H7 (cell line): ENCODE measurements around the gene UFD1. TPM values are rescaled to one million over a fixed set of nuclear protein-coding genes. Genes with fewer than 3 reads are reported as not detected.

Experiments used
- DNase-seq: peaks from one replicate; pipeline ENCODE4 v3.0.0; 2012
- H3K27me3 ChIP-seq: 2 replicates; pipeline ENCODE4 v1.6.0; 2011; ENCODE audit warnings: mild to moderate bottlenecking, low read length; ENCODE audit not compliant: control insufficient read depth, insufficient read depth
- H3K36me3 ChIP-seq: replicated peaks from 2 replicates; pipeline ENCODE4 v1.5.1; 2011; ENCODE audit warnings: low read length; ENCODE audit not compliant: control insufficient read depth, insufficient read depth
- H3K4me3 ChIP-seq: 2 replicates; pipeline ENCODE4 v1.5.1; 2011; ENCODE audit warnings: low read depth, mild to moderate bottlenecking, control low read depth, low read length, moderate library complexity; ENCODE audit not compliant: insufficient read depth
- total RNA-seq: library from RNA; depleted of rRNA; stranded (reverse); fragments of >200 nt; shearing (Covaris generic); gene quantifications from 2 replicates; pipeline ENCODE4 v1.2.3, GENCODE V29; 2014

UFD1 gene
- total RNA-seq, 1 experiment from 2014 or later = 61.3 TPM

DNA sequence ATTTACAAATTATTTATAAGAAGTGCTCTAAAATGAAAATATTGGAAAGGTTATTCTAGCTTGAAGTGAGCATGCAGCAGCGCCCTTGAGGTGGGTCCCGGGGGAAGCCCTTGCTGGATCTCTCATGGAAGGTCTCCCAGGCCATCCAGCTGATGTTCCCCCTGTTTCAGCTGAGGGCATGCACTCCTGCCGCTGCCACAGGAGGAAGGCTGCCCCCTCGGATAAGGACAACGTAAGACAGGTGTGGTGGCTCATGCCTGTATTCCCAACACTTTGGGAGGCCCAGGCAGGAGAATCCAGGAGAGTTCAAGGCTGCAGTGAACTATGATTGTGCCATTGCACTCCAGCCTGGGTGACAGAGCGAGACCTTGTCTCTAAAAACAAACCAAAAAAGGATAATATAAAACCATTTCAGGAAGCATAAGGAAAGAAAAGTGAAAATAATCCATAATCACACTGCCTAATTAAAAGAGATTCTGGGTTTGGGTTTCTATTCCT lies 15.7 kb upstream of the UFD1 start:
- no peaks in the 10 kb centered on the region for H3K27me3 ChIP-seq
- H3K36me3 ChIP-seq = peaks cover 21% of the 10 kb centered on the region
- H3K4me3 ChIP-seq = no peak overlapping the region
- DNase-seq = no peak

- no peak overlapping the region for H3K4me3 ChIP-seq
- no peaks in the 10 kb centered on the region for H3K27me3 ChIP-seq
- no peak for DNase-seq
- H3K36me3 ChIP-seq = peaks cover 20% of the 10 kb centered on the region
Measured at GRCh38 chr22:19494001-19494560, 15.1 kb upstream of the UFD1 start.

DNA sequence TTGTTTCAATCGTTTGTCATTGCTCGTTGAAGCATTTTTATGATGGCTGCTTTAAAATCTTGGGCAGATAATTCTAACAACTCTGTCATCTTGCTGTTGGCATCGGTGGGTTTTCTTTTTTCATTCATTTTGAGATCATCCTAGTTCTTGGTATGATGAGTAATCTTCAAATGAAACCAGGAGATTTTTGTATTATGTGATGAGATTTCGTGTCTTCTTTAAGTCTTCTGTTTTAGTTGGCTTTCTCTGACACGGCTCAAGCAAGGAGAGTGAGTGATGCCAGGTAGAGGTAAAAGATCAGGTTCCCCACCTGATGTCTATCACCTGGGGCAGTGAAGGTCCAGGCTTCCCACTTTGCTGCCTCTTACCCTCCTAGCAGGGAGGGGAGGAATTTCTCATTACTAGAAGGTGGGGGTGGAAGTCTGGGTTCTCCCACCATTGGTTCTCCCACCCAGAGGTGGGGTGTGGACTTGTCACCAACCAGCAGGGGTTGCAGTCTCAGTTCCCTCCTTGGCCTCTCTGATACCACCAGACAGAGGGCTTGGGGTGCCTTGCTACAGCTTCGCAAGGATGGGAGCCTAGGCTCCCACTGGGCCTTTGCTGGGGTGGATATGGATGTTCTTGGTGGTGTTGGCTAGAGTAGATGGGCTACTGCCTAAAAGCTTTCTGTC lies 13.6 kb upstream of the UFD1 start:
- no peaks in the 10 kb centered on the region for H3K27me3 ChIP-seq
- no peak for DNase-seq
- H3K4me3 ChIP-seq = no peak overlapping the region
- H3K36me3 ChIP-seq = peaks cover 13% of the 10 kb centered on the region

- no peak for DNase-seq
- Histone ChIP-seq H3K4me3 (no peak overlapping the region), H3K36me3 (peaks cover 7% of the 10 kb centered on the region), H3K27me3 (no peaks in the 10 kb centered on the region)
Measured at GRCh38 chr22:19490628-19491230, 11.7 kb upstream of the UFD1 start.

- DNase-seq = no peak
- Histone ChIP-seq H3K36me3 (peaks cover 10% of the 10 kb centered on the region), H3K4me3 (no peak overlapping the region), H3K27me3 (no peaks in the 10 kb centered on the region)
Measured at GRCh38 chr22:19488884-19489843, 10.2 kb upstream of the UFD1 start.

DNA sequence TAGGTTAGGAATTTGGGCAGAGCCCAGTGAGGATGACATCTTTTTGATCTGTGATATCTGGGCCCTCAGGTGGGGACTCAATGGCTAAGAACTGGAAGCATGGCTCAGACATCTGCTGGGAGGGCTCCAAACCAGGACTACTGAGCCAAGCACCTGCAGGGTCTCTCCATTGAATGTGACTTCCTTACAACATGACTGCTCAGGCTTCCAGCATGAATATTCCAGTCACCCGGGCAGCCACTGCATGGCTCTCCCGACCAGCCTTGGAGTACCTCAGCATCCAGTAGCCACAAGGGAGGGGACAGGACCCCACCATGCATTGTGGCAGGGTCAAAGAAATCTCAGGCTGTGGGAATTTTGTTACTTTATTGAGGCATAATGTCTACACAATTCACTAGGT lies 9.3 kb upstream of the UFD1 start:
- Histone ChIP-seq H3K27me3 (no peaks in the 10 kb centered on the region), H3K4me3 (no peak overlapping the region), H3K36me3 (peaks cover 9% of the 10 kb centered on the region)
- DNase-seq = no peak

DNA sequence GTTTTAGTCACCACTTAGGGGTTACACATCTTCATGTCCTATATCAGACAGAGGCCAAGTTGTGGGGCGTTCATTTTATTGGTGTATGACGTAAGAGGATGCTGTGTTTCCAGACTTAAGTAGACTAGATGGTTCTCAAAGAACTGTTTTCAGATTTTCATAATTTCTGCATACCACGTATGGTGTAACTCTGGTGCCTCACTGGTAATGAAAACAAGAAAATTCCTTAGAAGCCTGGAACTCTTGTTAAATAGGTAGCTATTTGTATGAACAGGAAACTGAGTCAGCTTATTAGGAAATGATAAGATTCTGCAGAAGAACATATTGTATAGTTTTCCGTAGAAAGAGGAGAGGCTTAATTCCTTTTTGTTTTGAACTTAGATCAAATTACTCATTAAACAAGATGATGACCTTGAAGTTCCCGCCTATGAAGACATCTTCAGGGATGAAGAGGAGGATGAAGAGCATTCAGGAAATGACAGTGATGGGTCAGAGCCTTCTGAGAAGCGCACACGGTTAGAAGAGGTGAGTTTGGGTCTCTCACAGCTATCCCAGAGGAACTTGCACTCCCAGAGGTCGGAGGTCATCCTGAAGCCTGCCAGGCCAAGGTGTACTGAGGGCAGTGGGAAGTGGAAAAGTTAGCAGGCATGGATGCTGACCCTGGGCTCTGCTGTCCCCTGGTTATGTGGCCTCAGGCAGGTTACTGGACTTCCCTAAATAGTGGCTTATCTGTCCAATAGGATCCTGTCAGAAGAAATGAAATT lies 4.7 kb upstream of the UFD1 start:
- Histone ChIP-seq H3K4me3 (no peak overlapping the region), H3K27me3 (no peaks in the 10 kb centered on the region), H3K36me3 (peaks cover 11% of the 10 kb centered on the region)
- no peak for DNase-seq

DNA sequence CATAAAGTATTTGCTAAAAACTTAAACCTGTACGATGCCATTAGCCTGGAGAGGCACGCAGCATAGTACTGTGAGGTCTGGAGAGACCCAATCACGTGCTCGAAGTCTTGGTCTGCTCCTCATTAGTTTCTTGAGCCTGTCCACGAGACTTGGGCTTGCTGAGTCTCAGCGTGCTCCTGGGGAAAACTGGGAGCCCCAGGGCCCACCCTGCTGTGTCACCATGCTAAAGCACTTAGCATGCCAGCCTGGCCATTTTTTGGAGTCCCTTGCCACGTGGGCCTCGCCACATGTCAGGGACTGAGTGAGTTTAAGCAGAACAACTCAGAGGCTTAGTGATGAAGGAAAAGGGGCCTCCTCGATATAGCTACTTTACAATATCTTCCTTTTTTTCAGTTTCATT lies 3.3 kb upstream of the UFD1 start:
- H3K4me3 ChIP-seq = no peak overlapping the region
- no peak for DNase-seq
- peaks cover 11% of the 10 kb centered on the region for H3K36me3 ChIP-seq
- H3K27me3 ChIP-seq = no peaks in the 10 kb centered on the region

DNA sequence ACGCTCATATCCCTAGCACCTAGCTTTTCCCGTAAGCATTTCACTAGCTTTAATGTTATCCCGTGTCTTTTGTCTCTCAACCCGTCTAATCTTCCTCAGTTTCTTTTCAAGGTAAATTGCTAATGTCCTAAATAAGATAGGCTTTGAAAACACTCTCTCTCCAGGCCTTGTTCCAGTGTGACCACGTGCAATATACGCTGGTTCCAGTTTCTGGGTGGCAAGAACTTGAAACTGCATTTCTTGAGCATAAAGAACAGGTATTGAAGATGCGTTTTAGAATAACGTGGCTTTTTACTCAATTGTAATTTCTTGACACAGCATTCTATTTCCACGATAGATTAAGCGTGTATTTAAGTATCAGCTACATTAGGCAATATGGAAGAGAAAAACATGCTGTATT lies 1.8 kb upstream of the UFD1 start:
- Histone ChIP-seq H3K27me3 (no peaks in the 10 kb centered on the region), H3K36me3 (peaks cover 12% of the 10 kb centered on the region), H3K4me3 (peak overlapping the region; percentile 85; the same call in 1 of the 2 replicates)
- no peak for DNase-seq

DNA sequence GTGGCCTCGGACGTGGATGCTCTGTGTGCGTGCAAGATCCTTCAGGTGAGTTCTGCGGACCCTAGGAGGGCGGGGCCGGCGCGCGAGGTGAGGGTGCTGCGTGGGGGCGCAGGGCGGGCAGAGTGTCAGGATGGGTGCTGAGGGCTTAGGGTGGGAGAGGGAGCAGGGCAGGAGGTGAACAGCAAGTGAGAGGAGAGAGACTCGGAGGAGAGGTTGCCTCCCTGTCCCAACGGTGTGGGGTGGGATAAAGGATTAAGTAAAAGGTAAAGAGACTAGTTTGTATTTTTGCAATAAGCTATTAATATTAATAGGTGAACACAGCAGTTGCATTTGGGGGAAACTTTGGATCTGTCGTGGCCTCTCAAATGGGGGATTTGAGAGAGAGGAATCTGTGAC lies 1.2 kb upstream of the UFD1 start:
- Histone ChIP-seq H3K36me3 (peaks cover 9% of the 10 kb centered on the region), H3K4me3 (peak overlapping the region; percentile 85), H3K27me3 (no peaks in the 10 kb centered on the region)
- no peak for DNase-seq

- peak; percentile 97 for DNase-seq
- Histone ChIP-seq H3K27me3 (no peaks in the 10 kb centered on the region), H3K36me3 (peaks cover 8% of the 10 kb centered on the region), H3K4me3 (peak within 1 kb of the TSS; percentile 88)
Measured at GRCh38 chr22:19479355-19480172, 571 bp upstream of the UFD1 start, which contains the start of gene CDC45. Gene CDC45, plus strand, starts transcription at chr22:19479920. Its CDS starts 49 bp downstream, at chr22:19479969.

DNA sequence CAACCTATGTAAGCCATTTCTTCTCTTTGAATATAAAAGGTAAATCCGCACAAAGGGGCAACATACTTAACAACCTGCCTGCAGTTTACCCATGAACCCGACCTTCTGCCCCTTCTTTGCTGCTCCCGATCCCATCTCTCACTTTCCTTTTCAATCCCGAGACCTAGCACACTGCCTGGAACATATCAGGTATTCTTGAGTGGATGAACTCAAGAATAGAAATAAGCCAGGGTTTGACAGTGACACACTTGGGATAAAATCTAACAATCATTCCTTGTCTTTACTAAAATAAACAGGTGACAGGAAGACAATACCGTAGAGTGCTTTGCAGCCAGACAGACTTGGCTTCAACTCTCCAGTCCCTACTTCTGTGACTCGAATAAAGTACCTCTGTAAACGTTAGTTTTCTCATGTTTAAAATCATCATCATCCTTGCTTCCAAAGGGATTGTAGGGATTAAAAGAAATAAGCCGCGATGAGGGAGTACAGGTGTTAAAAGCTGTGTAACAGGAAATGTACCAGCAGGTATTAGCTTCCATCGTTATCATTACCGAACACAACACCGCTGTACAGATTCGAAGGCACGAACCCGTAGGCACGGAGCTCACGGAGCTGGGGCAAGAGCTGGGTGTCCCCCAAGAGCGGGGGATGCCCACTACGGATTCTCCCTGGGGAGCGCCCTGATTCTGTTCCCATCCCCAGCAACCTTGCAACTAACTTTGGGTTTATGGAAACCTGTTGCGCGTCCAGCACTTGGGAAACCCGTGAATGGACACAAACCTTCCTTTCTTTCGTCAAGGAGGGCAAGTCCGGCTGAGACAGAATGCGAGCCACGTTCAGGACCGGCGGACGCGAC lies 720 bp downstream of the UFD1 start:
- H3K27me3 ChIP-seq = no peaks in the 10 kb centered on the region

More for the DNA sequence above, 720 bp downstream of the UFD1 start:
- H3K4me3 ChIP-seq = peak overlapping the region; percentile 88
- H3K36me3 ChIP-seq = peaks cover 11% of the 10 kb centered on the region
- no peak for DNase-seq
